Erythroblast (primary cell): ENCODE measurements around the gene POU6F2.

Experiments
- GATA1 ChIP-seq: IDR thresholded peaks from 2 replicates; pipeline ENCODE4 v1.6.1; 2011; ENCODE audit warnings: low read depth, mild to moderate bottlenecking, control low read depth, low read length, moderate library complexity
- POLR2A ChIP-seq: IDR thresholded peaks from 2 replicates; pipeline ENCODE4 v1.6.1; 2011; ENCODE audit warnings: mild to moderate bottlenecking, low read length

- TF ChIP-seq POLR2A, result no peak
- TF ChIP-seq GATA1, result no peak
Measured at GRCh38 chr7:39071116-39071515, 93.4 kb downstream of the POU6F2 start.
